Stimulated activated CD8-positive, alpha-beta memory T cell treated with anti-CD3 and anti-CD28 coated beads, Interleukin-4, amount 100 ng/mL, for 1 hour (primary cell): Measurements from ENCODE around the gene DYNLT5.
"Not testable (repeated sequence)": the region's sequence is repeated elsewhere in the genome, so short reads cannot be mapped to it uniquely, and the experiment has no call there.

ENCODE experiments used
- DNase-seq, 2 donors: peaks; one replicate each; pipeline ENCODE4 v3.0.0-alpha.2; 2020; ENCODE audit warnings: low read depth in 2 of 2, low spot score in 1 of 2

The DYNLT5 gene

DNA sequence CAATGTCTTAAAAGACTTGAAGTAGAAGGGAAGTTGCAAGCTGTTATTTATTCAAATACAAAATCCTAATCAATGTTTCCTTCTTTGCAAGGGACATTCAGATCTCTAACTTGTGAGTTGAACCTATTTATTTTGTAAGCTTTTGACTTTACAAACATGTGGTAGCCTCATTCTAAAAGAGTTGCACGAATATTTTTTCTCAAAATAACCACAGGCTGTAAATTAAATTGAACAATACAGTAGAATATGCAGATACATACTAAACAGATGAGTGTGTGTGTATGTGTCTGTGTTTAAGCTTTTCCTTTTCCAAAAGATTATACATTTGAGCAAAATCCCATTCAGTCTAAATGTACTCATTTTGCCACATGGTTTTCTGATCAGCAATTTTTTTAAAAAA is 4.8 kb upstream of the DYNLT5 start:
- DNase-seq = no peak

DNA sequence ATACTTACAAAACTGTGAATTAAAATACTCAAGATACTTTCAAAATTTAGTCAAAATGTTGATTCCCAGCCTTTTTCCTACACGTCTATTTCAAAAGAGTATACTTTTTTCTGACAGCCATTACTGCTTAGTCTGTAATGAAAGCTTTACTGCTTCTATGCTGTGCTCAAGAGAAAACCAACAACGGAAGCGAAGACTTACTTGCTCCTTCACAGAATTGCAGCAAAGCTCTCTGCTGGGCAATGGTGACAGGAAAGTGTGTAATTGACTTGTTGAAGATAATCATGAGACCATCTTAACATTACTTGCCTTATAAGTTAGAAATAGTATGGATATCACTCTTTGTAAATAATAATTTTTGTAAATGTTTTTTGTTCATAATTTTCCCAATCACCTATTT is 1.7 kb upstream of the DYNLT5 start:
- no peak for DNase-seq

DNA sequence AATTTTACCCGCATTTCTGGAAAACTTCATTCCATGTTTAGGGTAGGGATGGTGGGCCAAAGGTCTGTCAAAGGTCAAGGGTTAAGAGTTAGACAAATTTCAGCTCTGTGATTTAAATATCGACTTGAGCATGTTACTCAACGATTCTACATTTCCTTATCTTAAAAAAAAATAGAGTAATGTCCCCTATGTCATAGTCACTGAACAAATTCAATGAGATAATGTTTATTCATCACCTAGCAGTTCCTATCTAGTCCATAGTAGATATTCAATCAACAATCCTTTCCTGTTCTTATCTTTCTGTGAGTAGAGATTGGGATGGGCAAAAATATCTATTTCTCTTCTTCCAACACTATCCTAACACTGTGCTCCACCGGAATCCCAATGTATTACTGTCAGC is 1.1 kb upstream of the DYNLT5 start:
- no peak for DNase-seq

DNA sequence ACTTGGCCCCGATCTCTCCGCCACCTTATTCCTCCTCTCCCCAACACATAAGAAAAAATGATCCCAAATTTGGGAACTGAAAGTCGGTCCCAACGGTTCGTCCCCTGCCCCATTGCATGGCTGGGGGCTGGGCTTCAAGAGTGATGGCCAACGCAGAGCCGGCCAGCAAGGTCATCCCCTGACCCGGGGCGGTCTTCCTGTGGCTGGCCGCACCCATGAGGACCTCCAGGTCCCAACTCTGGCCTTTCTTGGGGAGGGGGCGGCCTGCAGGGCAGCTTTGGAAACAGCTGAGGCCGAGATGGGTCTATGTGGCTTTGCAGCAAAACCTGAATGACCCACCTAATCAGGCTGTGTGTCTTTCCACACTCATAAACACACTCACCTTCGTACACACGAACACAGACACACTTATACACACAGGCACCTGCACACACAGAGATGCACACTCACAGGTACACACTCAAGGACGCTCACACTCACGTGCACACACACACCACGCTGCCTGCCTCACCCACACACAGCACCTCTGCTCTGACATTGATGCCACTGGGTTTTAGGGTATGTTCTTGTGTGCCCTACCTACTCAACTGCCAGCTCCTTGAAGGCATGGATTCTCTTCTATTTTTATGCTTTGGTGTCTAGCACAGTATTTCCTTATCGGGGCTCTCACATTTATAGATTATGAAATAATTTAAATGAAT is 562 bp downstream of the DYNLT5 start:
- no peak for DNase-seq

DNA sequence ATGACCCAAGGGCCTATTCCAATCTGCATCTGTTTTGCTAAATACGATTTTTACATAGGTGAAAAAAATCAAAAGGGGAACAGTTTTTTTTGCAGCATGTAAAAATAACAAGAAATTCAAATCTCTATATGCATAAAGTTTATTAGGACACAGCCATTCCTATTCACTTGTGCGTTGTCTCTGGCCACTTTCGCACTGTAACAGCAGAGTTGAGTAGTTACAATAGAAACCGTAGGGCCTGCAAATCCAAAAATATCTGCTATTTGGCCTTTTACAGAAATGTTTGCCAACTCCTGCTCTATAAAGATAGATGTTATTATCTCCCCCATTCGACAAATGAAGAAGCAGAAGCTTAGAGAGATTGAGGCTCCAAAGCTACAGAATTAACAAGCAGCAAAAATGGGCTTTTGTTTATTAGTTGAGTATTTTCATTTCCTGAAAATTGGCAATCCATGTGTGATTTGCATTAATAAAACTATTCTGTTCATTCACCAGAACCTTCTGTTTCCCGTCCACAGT is 5.5 kb downstream of the DYNLT5 start:
- DNase-seq = no peak

DNA sequence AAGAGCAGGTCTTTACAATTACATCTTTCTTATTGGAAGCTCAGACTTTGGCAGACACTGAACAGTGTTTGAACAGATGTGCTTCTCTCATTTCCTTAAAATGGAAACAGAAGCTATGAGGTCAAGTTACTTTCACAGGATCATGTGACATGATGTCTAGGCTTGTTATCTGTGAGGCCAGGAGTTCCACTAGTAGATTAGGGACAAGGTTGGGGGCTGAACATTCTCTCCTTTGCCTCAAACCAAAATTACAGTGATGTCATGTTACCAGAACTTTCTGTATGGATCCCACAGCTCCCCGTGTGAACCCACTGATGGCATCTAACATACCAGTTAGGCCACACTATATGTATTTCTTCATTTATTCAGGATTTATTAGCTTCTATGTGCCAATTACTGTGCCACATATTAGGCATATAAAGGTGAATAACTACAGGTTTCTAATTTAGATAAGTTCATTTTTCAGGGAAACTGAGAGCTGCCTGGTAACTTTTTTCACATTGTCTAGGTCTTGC is 6.0 kb downstream of the DYNLT5 start:
- no peak for DNase-seq

DNA sequence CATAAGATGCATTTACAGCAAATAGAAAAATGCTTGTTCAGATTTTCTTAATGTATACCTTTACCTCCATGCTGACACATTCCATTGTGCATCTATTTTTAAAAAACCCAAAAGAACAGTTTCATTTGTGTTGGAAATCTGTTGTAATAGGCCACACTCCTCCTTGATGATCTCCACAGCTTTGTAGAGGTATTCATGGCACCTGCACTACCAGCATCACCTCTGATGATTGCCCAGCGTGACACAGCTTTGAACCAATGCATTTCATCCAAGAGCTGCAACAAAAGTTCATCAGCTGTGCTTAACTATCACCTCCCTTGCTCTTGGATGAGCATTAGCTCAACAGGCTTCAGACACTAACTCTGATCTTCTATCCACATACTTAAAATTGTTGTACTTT is 8.2 kb downstream of the DYNLT5 start:
- DNase-seq = no peak

DNA sequence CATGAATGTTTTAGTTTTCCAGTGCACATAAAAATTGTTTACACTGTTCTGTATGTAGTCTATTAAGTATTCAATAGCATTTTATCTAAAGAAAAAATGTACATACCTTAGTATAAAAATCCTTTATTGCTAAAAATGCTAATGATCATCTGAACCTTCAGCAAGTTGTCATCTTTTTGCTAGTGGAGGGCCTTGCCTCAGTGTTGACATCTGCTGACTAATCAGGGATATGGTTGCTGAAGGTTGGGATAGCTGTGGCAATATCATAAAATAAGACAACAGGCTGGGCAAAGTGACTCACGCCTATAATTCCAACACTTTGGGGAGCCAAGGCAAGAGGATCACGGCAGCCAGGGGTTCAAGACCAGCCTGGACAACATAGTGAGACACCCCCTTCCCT is 9.0 kb downstream of the DYNLT5 start:
- no peak for DNase-seq

DNA sequence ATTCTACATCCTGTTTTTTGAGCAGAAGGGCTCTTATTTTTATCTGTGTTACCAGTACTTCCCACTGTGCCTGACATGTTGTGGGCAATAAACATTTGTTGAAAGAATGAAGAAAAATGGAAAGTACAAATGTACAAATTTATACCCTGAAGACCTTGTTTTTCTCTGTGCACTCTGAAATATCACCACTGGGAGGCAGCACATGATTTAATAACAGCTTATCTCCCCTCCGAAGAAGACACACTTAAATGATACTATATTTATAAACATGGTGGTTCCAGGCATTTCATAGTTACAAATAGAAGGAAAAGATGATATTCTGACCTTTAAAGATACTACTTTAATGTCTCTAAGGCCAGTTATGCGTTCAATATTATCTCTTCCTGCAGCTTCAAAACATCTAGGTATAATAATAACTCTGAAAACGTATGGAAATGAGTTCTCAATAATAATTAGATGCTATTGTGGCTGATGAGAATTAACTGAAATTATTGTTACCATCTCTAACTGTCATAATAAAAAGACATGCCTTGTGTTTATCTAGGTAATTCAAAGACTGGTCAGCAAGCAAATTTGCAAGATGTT is 12.8 kb downstream of the DYNLT5 start:
- peak in 1 of 2 donors; percentile 18 for DNase-seq

DNA sequence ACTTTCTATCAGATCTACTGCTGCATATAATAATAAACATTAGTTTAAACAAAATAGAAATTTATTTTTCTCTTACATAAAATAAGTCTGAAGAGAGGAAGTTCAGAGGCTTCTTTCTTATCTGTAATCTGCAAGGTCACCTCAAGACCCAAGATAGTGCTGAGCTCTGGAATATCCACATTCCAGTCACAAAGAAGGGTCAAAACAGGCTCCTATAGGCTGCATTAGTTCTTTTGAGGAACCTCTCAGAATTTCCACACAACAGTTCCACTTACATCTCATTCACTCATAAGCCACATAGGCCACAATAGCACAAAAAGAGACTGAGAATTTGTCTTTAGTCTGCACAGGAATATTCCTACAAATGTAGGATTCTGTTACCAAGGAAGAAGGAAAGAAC is 15.4 kb downstream of the DYNLT5 start:
- no peak for DNase-seq

DNA sequence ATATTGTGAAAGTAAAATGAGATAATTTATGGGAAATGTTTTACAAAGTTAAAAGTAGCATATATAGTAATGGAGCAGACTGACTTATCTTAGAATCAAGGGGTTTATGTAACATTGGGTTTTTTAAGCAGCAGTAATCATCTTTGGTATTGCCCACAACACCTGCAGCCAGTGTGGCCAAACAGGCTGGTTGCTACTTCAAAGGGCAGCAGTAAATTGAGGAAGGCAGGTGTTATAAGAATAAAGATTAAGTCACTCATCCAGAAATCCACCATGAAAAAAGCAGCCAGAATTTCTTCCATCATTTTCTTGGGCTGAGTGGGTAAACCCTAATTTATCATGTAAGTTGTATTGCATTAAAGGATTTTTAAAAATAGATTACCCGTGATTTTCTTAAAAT is 16.7 kb downstream of the DYNLT5 start:
- no peak for DNase-seq

DNA sequence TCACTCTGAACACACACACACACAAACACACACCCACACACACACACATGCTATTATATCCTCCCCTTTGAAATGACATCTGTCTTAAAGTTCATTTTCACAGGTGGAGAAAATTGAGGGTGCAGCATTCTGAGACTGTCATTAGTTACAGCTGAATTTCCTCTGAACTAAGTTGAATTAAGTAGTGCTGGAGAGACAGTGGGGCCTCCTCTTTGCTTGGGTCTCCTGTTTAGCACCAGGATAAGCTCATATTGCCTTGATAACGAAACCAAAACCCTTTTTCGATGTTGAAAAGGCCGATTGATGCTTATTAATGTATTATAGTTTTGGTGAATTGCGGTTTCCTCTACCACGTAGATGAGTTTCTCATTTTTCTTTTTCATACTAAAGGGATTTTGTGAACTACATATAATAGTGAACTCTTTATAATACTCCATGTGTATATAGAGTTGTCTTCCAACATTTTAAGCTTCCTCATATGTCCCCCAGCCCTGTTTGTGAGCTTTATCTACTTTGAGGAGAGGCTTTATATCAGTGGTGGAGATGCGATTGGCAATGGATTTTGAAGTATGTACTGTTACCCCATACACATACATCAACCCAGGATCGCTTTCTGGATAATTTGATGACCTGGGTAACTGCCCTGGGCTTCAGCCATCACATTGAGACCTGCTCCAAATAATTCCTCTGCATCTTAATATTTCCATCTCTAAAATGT is 17.4 kb downstream of the DYNLT5 start:
- no peak for DNase-seq

DNA sequence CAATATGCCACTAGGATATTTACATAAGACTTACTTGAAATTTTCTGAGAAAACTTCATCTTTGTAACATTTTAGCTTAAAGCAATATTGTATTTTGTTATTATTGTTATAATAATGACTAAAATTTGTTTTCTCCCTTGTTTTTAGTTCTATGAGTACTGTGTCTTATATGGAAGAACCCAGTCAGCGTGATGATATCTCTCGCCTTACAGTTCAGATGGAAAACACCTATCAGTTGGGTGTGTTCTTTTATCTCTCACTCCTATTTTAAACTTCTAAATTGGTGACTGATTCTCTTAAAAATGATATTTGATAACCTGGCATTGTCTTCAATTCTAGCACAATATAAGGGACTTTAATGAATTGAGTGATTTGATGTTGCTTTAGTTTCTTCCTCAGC is 18.0 kb downstream of the DYNLT5 start:
- no peak for DNase-seq

DNA sequence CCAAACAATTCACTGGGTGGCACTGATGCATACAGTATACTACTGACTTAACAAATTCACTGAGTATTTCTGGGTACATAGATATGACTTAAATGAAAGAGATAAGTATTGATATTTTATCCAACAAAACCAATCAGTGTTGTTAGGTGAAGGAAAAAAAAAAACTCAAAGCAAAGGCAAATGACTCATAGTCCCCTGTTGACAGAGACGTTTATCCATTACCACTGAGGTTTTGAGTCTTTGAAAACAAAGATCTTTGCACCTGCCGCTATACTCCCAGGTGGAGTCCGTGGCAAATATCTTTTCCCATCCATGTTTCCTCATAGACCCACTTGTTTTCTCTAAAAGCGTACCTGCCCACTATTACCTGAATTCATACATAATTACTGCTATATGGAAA is 18.4 kb downstream of the DYNLT5 start:
- DNase-seq = no peak

DNA sequence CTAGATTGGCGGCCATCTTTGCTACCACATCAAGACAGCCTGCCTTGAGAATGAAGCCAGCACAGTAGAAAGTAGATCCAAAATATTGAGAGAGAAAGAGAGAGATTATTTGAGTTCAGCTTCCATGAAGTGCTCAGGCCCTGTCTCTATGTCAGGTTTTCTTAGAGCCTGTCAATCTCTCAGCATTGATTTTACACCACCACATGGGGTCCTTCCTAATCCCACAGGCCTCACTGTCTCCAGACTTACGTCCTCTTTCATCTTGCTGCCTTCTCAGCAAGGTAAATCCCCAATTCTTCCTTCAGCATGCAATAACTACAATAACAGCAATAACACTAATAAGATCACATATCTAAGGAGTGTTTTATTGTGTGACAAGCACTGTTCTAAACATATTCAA is 21.0 kb downstream of the DYNLT5 start:
- DNase-seq = no peak

DNA sequence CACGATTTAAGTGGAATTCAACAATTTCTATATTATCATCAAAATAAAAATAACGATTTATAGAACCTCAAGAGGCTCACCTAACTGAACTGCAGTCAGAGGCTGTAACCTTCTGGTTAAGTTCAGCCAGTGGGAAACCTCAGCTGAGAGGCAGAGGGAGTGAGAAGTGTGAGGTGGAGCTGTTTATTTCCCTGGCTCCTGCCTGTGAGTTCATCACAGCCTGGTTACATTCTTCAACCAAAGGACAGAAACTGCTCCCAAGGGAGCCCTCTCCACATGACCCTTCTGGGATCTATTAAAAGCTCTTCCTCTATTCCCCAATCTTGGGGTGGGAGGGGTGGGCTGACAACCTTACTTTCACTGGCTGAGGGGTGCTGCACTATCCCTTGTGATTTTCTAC is 22.2 kb downstream of the DYNLT5 start:
- DNase-seq = no peak

DNA sequence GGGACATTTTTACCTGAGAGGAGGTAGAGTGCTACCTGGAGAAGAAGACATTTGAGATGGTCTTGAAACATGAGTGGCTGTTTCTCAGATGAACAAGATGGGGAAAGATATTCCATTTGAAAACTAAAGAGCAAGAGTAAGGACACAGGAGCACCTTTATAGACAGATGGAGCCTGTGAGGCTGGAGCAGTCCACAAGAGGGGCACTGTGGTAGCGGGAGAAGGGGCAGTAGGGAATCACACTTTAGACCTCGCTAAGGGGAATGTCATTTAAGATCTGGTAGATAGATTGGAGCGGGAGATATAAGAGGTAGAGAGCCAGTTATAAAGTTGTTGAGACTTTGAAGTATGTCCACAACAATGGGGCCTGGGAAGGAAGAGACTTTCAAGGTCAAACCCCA is 23.4 kb downstream of the DYNLT5 start:
- DNase-seq = no peak

DNA sequence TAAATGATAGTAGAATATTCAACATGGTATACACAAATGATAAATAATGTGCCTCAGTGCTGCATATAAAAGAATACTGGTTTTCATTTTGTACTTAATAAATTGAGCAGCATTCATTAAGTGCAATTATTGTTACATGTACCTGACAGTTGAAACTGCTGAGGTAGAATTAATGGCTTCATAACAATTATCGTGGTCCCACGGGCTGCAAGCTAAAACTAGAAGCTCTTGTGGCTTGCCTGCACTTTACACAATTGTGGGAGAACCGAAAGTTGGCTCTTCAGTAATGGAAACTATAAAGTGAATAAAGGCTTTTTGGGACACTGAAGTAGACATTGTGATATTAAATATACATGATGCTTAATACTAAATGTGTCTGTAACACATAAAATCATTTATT is 25.6 kb downstream of the DYNLT5 start:
- no peak for DNase-seq

DNA sequence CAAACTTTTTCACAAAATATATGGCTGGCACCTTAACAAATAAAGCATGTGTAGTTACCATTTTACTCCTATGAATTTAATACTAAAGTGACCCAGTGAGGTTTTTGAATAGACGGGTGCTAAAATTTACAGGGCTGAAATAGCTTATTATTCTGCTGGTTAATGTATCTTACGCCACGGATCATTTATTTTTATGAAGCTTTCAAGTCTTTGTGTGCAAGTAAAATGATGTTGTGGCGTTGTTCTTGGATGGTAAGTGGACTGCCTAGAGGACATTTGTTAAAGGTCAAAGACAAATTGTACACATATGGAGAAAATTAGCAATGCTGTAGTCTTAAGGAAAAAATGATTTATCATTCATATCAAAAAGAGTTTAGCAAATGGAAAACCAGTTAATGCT is 26.0 kb downstream of the DYNLT5 start:
- DNase-seq = no peak

DNA sequence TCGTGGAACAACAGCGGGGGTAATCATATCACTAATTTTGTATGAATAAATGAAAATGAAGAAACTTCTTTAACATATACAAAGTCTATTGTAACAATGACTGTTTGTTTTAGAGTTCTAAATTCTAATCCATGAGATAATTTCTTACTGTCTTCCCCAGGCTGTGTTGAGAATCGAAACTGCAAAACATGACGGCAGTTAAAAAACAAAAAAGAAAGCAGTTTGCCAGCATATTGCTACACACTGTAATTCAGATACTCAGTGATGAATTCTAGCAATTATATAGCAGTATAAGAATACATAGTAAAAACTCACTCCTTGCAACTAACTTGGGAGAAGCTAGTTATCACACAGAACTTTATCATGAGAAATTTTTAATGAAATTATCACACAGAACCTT is 26.7 kb downstream of the DYNLT5 start:
- no peak for DNase-seq

DNA sequence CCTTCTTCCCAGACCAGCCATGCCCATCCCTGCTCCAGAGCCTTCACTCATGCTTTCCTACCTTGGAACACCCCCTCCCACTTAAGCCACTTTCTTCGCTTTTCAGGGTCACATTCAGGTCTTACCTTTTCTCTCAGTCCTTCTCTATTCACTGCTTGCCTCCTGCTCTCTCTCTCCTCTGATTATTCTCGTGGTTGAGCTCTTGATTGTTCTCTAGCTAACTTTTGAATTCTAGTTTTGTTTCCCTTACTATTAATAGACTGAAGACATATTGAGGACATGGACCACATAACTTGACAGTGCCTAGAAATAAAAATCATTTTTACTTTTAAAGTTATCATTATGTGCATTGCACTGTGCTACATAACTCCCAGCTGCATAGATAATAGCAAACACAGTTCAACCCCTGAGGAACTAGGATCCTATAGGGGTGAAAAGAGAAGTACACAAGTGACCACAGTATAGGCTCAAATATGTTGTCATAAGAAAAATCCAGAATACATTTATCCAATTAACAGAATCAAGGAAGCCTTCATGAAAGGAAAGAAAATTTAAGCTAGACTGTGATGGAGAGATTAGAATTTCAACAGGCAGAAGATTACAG is 27.3 kb downstream of the DYNLT5 start:
- DNase-seq = no peak

DNA sequence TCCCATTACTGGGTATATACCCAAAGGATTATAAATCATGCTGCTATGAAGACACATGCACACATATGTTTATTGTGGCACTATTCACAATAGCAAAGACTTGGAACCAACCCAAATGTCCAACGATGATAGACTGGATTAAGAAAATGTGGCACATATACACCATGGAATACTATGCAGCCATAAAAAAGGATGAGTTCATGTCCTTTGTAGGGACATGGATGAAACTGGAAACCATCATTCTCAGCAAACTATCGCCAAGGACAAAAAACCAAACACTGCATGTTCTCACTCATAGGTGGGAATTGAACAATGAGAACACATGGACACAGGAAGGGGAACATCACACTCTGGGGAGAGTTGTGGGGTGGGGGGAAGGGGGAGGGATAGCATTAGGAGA is 33.5 kb downstream of the DYNLT5 start:
- not testable (repeated sequence) for DNase-seq
